ENCODE measurements around the gene PGGHG. TPM values are rescaled to one million over a fixed set of nuclear protein-coding genes. Genes with fewer than 3 reads are reported as not detected.
A peak's percentile ranks its signal among the peaks of the same experiment; 100 is the strongest.

Gene PGGHG
- polyA plus RNA-seq: 53.8 TPM
- long read RNA-seq, donor 1, partial matches to known transcripts: 0 of 1 reads
- long read RNA-seq, donor 1, other reads (novel, unspliced or antisense): 0 of 1 reads
- long read RNA-seq, donor 2, partial matches to known transcripts: 0 of 1 reads
- long read RNA-seq, donor 2, other reads (novel, unspliced or antisense): 0 of 1 reads
- long read RNA-seq, donor 3: 0 reads
- long read RNA-seq, donor 4: 0 reads
- long read RNA-seq, donor 5: 0 reads
- long read RNA-seq, donor 6: 0 reads
- long read RNA-seq, donor 7: 0 reads
- long read RNA-seq, donor 8, partial matches to known transcripts: 0 of 2 reads
- long read RNA-seq, donor 8, other reads (novel, unspliced or antisense): 0 of 2 reads
- long read RNA-seq, donor 9, partial matches to known transcripts: 0 of 1 reads
- long read RNA-seq, donor 9, other reads (novel, unspliced or antisense): 0 of 1 reads
- long read RNA-seq, donor 10: 0 reads
- long read RNA-seq, donor 11, partial matches to known transcripts: 0 of 1 reads
- long read RNA-seq, donor 11, other reads (novel, unspliced or antisense): 0 of 1 reads

- peak within 1 kb of the TSS; percentile 85 for H3K27ac ChIP-seq (ENCODE audit: low read length)
- H3K36me3 ChIP-seq (ENCODE audit: control insufficient read depth, insufficient read depth, low read length): peaks cover 39% of the 10 kb centered on the region
- DNase-seq: peak in 1 of 2 donors; percentile 78
- H3K27me3 ChIP-seq (ENCODE audit: control insufficient read depth, insufficient read depth, low read length): peaks cover 6% of the 10 kb centered on the region
- no CpG with 5 or more reads among the region's 112 CpGs for WGBS (ENCODE audit: insufficient coverage, low lambda C conversion rate)
- H3K4me1 ChIP-seq (ENCODE audit: control insufficient read depth, insufficient read depth, low read length): peaks cover 19% of the 10 kb centered on the region
- H3K9me3 ChIP-seq (ENCODE audit: control insufficient read depth, low read depth, low read length): peaks cover 5% of the 10 kb centered on the region
- H3K4me3 ChIP-seq (ENCODE audit: low read length): peak within 1 kb of the TSS; percentile 57
Observed at GRCh38 chr11:288478-289397, at the start of gene PGGHG. Gene PGGHG (plus strand): TSS chr11:289126. CDS start chr11:289817, 691 bp downstream.

GRCh38 chr11:240315-240714, 48.6 kb upstream of the PGGHG start:
- Histone ChIP-seq H3K9me3 (ENCODE audit: control insufficient read depth, low read depth, low read length) (peaks cover 2% of the 10 kb centered on the region), H3K27ac (ENCODE audit: low read length) (no peak overlapping the region), H3K27me3 (ENCODE audit: control insufficient read depth, insufficient read depth, low read length) (no peaks in the 10 kb centered on the region), H3K4me3 (ENCODE audit: low read length) (no peak overlapping the region), H3K4me1 (ENCODE audit: control insufficient read depth, insufficient read depth, low read length) (no peaks in the 10 kb centered on the region), H3K36me3 (ENCODE audit: control insufficient read depth, insufficient read depth, low read length) (peaks cover 35% of the 10 kb centered on the region)
- 71% methylated on average over 1 of the region's 1 CpG for WGBS (ENCODE audit: insufficient coverage, low lambda C conversion rate)
- DNase-seq: no peak

DNA sequence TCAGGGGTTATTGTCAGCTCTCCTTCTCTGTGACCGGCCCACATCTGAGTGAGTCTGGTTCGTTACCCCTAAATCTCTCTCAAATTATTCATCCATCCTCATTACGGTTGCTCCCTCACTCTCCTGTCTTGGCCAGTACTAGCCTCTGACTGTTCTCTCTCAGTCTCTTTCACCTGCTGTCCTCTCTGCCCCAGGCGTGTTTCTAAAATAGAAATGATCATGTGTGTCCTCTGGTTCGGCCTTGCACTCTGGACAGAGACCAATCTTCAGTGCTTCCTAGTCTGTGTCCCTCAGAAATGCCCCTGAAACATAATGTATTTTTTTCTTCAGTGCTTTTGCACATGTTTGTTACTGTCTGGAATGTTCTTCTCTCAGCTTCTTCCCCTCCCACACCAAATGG, 47.3 kb upstream of the PGGHG start:
- Histone ChIP-seq H3K27ac (ENCODE audit: low read length) (no peak overlapping the region), H3K4me1 (ENCODE audit: control insufficient read depth, insufficient read depth, low read length) (no peaks in the 10 kb centered on the region), H3K27me3 (ENCODE audit: control insufficient read depth, insufficient read depth, low read length) (no peaks in the 10 kb centered on the region), H3K36me3 (ENCODE audit: control insufficient read depth, insufficient read depth, low read length) (peaks cover 47% of the 10 kb centered on the region), H3K9me3 (ENCODE audit: control insufficient read depth, low read depth, low read length) (no peaks in the 10 kb centered on the region), H3K4me3 (ENCODE audit: low read length) (no peak overlapping the region)
- DNase-seq: no peak
- WGBS (ENCODE audit: insufficient coverage, low lambda C conversion rate): 100% methylated on average over 1 of the region's 5 CpGs

DNA sequence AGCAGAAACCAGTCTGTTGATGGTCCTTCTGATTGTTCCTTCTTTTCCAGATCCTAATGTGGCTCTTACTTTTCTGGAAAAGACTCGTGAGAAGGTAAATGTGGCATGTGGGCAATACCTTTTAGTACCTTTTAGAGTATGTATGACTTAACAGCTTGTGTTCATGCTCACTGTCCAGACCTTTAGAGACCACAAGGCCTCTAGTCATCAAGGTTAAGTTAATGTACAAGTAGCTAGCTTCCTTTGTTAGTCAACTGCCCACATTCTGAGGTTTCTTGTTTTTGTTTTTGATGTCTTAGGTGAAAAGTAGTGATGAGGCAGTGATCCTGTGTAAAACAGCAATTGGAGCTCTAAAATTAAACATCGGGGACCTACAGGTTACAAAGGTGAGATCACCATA, 44.5 kb upstream of the PGGHG start:
- Histone ChIP-seq H3K9me3 (ENCODE audit: control insufficient read depth, low read depth, low read length) (no peaks in the 10 kb centered on the region), H3K36me3 (ENCODE audit: control insufficient read depth, insufficient read depth, low read length) (peaks cover 66% of the 10 kb centered on the region), H3K27me3 (ENCODE audit: control insufficient read depth, insufficient read depth, low read length) (no peaks in the 10 kb centered on the region), H3K4me1 (ENCODE audit: control insufficient read depth, insufficient read depth, low read length) (no peaks in the 10 kb centered on the region), H3K27ac (ENCODE audit: low read length) (no peak overlapping the region), H3K4me3 (ENCODE audit: low read length) (no peak overlapping the region)
- no peak for DNase-seq
- no CpG with 5 or more reads among the region's 2 CpGs for WGBS (ENCODE audit: insufficient coverage, low lambda C conversion rate)

DNA sequence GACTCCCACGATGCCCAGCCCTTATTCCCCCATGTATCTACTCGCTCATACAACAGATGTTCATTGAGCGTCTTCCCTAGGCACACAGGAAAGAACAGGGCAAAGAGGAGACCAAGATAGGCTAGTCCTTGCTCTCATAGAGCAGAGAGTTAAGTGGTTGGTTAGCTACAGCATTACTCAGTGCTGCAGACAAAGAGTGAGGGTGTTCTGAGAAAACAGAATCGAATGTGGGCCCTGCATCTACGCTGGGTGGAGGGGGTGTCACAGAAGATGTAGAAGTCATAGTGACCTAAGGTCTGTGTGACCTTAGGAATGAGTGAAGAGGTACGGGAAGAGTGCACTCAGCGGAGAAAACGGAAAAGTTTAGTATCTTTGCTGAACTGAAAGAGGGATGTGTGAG, 39.9 kb upstream of the PGGHG start:
- H3K27ac ChIP-seq (ENCODE audit: low read length): no peak overlapping the region
- H3K36me3 ChIP-seq (ENCODE audit: control insufficient read depth, insufficient read depth, low read length): peaks cover 76% of the 10 kb centered on the region
- 100% methylated on average over 4 of the region's 8 CpGs for WGBS (ENCODE audit: insufficient coverage, low lambda C conversion rate)

DNA sequence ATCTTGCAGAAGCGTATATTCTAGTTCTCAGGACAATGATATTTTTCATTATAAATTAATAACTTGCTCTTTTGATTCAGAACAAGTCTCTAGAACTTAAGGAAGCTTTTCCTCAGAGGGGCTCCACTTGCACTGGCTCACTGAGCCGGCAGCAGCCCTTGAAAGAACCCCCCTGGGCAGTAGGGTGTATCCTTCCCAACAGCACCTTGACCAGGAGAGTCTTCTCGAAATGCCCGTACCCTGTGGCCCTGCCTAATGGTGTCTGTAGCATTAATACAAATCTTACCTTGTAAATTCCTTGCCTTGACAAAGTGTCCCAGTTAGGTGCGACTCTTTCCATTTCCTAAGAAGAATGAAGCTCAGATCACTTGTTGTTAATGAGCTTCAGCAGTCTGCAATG, 38.7 kb upstream of the PGGHG start:
- H3K9me3 ChIP-seq (ENCODE audit: control insufficient read depth, low read depth, low read length): no peaks in the 10 kb centered on the region
- DNase-seq: no peak
- H3K36me3 ChIP-seq (ENCODE audit: control insufficient read depth, insufficient read depth, low read length): peaks cover 67% of the 10 kb centered on the region
- WGBS (ENCODE audit: insufficient coverage, low lambda C conversion rate): no CpG with 5 or more reads among the region's 5 CpGs
- no peaks in the 10 kb centered on the region for H3K4me1 ChIP-seq (ENCODE audit: control insufficient read depth, insufficient read depth, low read length)
- H3K27ac ChIP-seq (ENCODE audit: low read length): no peak overlapping the region
- H3K4me3 ChIP-seq (ENCODE audit: low read length): no peak overlapping the region
- no peaks in the 10 kb centered on the region for H3K27me3 ChIP-seq (ENCODE audit: control insufficient read depth, insufficient read depth, low read length)

More for the DNA sequence above, 39.9 kb upstream of the PGGHG start:
- Histone ChIP-seq H3K27me3 (ENCODE audit: control insufficient read depth, insufficient read depth, low read length) (no peaks in the 10 kb centered on the region), H3K9me3 (ENCODE audit: control insufficient read depth, low read depth, low read length) (no peaks in the 10 kb centered on the region), H3K4me1 (ENCODE audit: control insufficient read depth, insufficient read depth, low read length) (no peaks in the 10 kb centered on the region), H3K4me3 (ENCODE audit: low read length) (no peak overlapping the region)
- DNase-seq: no peak

- H3K27ac ChIP-seq (ENCODE audit: low read length): no peak overlapping the region
- no peaks in the 10 kb centered on the region for H3K27me3 ChIP-seq (ENCODE audit: control insufficient read depth, insufficient read depth, low read length)
- no CpG with 5 or more reads among the region's 10 CpGs for WGBS (ENCODE audit: insufficient coverage, low lambda C conversion rate)
- no peaks in the 10 kb centered on the region for H3K9me3 ChIP-seq (ENCODE audit: control insufficient read depth, low read depth, low read length)
- H3K4me3 ChIP-seq (ENCODE audit: low read length): no peak overlapping the region
- H3K4me1 ChIP-seq (ENCODE audit: control insufficient read depth, insufficient read depth, low read length): no peaks in the 10 kb centered on the region
- H3K36me3 ChIP-seq (ENCODE audit: control insufficient read depth, insufficient read depth, low read length): peaks cover 62% of the 10 kb centered on the region
- DNase-seq: peak; percentile 32 to 54
Observed at GRCh38 chr11:250740-251299, 38.1 kb upstream of the PGGHG start.

GRCh38 chr11:251550-251949, 37.4 kb upstream of the PGGHG start:
- DNase-seq: no peak
- H3K9me3 ChIP-seq (ENCODE audit: control insufficient read depth, low read depth, low read length): no peaks in the 10 kb centered on the region
- H3K36me3 ChIP-seq (ENCODE audit: control insufficient read depth, insufficient read depth, low read length): peaks cover 56% of the 10 kb centered on the region
- WGBS (ENCODE audit: insufficient coverage, low lambda C conversion rate): no CpG with 5 or more reads among the region's 10 CpGs
- H3K4me3 ChIP-seq (ENCODE audit: low read length): no peak overlapping the region
- H3K27ac ChIP-seq (ENCODE audit: low read length): no peak overlapping the region
- H3K27me3 ChIP-seq (ENCODE audit: control insufficient read depth, insufficient read depth, low read length): no peaks in the 10 kb centered on the region
- no peaks in the 10 kb centered on the region for H3K4me1 ChIP-seq (ENCODE audit: control insufficient read depth, insufficient read depth, low read length)

GRCh38 chr11:252666-253065, 36.3 kb upstream of the PGGHG start:
- Histone ChIP-seq H3K9me3 (ENCODE audit: control insufficient read depth, low read depth, low read length) (no peaks in the 10 kb centered on the region), H3K4me3 (ENCODE audit: low read length) (no peak overlapping the region), H3K36me3 (ENCODE audit: control insufficient read depth, insufficient read depth, low read length) (peaks cover 47% of the 10 kb centered on the region), H3K27ac (ENCODE audit: low read length) (no peak overlapping the region), H3K27me3 (ENCODE audit: control insufficient read depth, insufficient read depth, low read length) (no peaks in the 10 kb centered on the region), H3K4me1 (ENCODE audit: control insufficient read depth, insufficient read depth, low read length) (no peaks in the 10 kb centered on the region)
- no peak for DNase-seq
- 100% methylated on average over 1 of the region's 8 CpGs for WGBS (ENCODE audit: insufficient coverage, low lambda C conversion rate)
